ENCODE results near the gene KRTAP12-3.
"Not testable (repeated sequence)": the region's sequence is repeated elsewhere in the genome, so short reads cannot be mapped to it uniquely, and the experiment has no call there.

Gene KRTAP12-3

DNA sequence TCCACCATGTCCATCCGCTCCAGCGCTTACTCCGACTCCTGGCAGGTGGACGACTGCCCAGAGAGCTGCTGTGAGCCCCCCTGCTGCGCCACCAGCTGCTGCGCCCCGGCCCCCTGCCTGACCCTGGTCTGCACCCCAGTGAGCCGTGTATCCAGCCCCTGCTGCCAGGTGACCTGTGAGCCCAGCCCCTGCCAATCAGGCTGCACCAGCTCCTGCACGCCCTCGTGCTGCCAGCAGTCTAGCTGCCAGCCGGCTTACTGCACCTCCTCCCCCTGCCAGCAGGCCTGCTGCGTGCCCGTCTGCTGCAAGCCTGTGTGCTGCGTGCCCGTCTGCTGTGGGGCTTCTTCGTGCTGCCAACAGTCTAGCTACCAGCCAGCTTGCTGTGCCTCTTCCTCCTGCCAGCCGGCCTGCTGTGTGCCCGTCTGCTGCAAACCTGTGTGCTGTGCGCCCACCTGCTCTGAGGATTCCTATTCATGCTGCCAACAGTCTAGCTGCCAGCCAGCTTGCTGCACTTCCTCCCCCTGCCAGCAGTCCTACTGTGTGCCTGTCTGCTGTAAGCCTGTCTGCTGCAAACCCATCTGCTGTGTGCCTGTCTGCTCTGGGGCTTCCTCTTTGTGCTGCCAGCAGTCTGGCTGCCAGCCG, 30.4 kb upstream of the KRTAP12-3 start:
- not testable (repeated sequence) for DNase-seq (ENCODE audit: low read depth)

DNA sequence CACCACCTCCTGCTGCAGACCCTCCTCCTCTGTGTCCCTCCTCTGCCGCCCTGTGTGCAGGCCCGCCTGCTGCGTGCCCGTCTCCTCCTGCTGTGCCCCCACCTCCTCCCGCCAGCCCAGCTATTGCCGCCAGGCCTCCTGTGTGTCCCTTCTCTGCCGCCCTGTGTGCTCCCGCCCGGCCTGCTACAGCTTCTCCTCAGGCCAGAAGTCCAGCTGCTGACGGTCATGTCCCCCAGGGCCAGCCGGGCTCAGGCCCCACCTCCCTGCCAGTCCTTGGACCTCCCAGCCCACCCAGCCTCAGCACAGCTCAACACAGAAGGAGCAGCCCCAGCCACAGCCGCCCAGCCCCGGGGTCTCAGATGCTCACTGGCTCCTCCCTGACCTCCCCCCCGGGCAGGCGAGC, 29.9 kb upstream of the KRTAP12-3 start:
- not testable (repeated sequence) for DNase-seq (ENCODE audit: low read depth)

DNA sequence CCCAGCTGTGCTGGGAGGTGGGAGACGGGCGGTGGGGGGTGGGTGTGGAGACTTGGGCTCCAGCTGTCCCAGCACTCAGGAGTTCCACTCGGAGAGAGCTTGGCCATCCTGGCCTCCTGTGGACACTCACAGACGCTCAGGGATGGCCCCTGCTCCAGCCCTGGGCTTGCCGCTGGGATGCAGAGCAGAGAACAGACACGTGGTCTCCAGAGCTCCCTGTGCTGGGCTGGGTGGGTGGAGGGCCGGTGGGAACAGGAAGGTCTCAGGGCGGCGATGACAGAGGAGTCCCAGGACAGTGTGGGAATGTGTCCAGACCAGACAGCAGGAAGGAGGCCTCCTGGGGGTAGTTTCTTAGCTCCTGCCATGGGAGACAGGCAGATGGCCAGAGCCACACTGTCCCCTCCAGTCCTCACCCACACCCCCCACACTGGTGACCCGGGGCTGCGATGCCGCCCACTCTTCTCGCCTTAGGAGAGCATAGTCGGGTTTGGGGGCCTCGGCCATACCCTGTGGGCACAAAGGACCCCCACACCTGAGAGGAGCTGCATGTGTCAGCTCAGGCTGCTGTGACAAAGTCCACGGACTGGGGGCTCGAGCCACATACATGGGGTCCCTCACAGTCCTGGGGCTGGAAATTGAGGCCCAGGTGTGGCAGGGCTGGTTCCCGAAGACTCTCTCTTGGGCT, 28.9 kb upstream of the KRTAP12-3 start:
- DNase-seq (ENCODE audit: low read depth) = no peak

DNA sequence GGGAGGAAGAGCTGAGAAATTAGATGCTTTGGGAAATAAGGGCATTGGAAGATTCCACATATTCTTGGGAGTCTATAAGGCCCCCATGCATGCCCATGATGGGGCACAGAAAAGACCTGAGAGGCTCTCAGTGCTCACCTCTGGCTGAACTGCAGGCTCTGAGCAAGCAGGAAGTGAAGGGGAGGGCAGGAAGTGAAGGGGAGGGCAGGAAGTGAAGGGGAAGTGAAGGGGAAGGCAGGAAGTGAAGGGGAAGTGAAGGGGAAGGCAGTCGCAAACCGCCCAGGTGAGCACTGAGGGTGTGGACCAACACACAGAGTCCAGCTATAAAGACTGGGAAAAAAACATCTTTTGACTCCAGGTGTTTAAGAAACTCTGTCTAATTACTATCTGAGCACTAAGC, 27.3 kb upstream of the KRTAP12-3 start:
- DNase-seq (ENCODE audit: low read depth) = no peak

DNA sequence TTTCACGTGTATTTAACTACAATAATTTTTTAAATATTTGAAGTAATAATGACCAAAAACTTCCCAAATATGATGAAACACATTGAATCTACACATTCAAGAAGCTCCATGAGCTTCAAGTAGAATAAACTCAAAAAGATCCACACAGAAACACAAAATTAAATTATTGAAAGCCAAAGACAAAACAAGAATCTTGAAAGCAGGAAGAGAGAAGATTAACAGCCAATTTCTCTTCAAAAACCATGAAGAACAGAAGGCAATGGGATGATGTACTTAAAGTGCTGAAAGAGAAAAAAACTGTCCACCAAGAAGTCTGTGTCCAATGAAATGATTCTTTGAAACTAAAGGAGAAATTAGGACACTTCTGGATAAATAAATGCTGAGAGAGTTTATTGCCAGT, 25.7 kb upstream of the KRTAP12-3 start:
- DNase-seq (ENCODE audit: low read depth) = no peak

DNA sequence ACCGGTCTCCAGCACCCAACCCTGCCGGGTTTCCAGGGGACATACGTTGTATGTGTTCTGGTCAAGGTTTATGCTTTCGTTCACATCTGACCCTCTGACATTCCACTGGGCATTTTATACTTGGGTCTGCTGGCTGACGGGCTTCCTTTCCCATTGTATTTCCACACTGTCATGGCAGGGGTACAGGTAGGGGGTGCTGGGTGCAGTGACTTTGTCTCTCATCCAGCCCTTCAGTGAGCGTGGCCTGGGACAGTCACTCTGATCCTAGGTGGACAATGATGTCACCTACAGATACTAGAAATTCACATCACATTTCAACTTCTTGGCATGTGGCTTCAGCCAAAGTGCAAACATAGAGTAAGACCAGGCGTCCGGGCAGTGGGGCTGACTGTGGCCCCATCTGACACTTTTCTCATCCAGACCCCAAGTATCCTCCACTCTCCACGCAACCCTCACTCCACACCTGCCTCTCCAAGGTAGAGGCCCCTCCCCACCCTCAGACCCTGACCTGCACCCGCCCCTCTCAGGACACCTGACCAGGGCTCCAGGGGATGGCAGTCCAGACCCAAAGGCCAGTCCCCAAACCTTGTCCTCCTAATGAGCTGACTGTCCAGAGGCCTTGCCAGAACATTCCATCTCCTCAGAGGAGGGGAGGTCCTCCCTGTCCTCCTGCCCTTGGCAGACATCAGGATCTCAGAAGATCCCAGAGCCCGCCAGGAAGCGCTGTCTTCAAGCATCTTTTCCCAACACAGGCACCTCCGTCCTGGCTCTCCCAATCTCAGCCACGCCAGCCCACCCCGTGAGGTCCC, 21.3 kb upstream of the KRTAP12-3 start:
- DNase-seq (ENCODE audit: low read depth) = no peak

DNA sequence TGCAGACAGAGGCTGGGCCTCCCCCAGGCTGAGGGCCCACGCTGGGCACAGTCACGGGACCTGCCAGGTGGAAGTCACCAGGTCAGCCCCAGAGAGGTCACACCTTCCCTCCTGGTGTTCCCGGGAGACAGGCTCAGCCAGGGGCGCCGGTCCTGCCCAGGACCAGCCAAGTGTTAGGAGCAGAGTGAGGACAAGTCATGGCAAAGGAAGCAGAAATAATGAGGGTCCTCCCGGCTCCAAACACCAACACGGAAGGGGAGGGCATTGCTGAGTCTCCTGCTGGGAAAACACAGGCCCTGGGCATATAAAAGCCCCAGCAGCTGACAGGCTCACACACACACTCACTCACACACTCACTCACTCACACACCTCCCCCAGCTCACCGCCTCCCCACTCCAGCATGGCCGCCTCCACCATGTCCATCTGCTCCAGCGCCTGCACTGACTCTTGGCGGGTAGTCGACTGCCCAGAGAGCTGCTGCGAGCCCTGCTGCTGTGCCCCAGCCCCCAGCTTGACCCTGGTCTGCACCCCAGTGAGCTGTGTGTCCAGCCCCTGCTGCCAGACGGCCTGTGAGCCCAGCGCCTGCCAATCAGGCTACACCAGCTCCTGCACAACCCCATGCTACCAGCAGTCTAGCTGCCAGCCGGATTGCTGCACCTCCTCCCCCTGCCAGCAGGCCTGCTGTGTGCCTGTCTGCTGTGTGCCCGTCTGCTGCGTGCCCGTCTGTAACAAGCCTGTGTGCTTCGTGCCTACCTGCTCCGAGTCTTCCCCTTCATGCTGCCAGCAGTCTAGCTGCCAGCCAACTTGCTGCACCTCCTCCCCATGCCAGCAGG, 20.5 kb upstream of the KRTAP12-3 start, which contains the start of gene KRTAP10-10:
TSS of gene KRTAP10-10 (plus strand) at position 339 of the 833 bp plus-strand sequence. CDS start at position 401, 62 bp downstream.
- DNase-seq (ENCODE audit: low read depth) = no peak

DNA sequence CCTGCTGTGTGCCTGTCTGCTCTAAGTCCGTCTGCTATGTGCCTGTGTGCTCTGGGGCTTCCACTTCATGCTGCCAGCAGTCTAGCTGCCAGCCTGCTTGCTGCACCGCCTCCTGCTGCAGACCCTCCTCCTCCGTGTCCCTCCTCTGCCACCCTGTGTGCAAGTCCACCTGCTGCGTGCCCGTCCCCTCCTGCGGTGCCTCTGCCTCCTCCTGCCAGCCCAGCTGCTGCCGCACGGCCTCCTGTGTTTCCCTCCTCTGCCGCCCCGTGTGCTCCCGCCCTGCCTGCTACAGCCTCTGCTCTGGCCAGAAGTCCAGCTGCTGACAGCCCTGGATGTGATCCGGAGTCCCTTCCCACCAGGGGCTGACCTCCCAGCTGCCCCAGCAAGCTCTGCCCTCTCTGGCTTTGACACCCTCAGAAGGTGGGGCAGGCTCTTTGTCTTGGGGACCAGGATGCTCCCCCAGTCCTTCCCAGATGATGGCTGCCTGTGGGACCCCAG, 19.8 kb upstream of the KRTAP12-3 start:
- not testable (repeated sequence) for DNase-seq (ENCODE audit: low read depth)

DNA sequence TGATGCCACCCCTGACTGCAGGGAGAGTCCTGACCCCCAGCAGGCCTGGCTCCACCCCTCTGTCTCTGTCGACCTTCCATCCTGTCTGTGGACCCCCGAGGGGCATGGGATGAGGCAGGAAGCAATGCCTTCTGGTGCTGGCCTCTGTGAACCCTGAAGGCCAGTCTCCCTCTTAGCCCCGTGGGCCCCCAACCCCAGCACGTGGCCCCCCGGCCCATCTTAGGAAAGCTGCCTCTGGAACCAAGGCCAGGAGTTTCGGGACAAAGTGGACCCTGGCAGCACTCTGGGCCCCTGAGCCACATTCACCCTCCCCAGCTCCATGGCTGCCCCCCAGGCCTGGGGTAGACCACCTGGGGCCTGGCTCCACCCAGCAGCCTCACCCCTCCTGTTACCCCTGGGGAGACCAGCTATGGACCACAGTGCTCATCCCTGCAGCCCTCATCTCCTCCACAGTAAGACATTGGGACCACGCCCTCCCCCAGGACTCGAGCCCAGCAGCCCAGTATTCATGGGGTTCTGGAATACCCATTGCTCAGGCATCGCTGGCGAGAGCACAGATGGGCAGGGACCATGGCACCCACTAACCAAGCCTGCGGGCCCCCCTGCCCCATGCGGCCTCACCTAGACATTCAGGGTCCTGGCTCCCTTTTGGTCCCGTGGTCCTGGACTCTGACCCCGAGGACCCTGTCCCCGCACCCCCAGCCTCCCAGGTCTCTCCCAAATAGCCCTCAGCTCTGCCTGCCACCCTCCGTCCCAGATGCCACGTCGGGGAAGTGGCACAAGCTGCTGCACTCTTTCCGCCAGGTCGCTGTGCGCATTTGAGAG, 19.0 kb upstream of the KRTAP12-3 start:
- not testable (repeated sequence) for DNase-seq (ENCODE audit: low read depth)

DNA sequence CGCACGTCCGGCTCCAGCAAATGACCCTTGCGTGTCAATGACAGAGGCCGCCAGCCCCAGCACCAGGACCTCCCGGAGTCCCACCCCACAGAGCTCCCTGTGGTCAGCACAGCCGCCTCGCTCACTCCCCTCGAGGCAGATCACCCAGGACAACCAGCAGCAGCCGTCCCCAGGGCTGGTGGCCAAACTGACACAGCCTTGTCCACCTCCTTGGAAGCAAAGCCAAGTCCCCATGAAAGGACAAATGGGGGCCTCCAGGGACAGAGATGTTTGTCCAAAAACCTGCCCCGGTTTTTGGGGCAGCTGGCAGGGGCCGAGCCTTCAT, 18.4 kb upstream of the KRTAP12-3 start:
- DNase-seq (ENCODE audit: low read depth) = no peak

DNA sequence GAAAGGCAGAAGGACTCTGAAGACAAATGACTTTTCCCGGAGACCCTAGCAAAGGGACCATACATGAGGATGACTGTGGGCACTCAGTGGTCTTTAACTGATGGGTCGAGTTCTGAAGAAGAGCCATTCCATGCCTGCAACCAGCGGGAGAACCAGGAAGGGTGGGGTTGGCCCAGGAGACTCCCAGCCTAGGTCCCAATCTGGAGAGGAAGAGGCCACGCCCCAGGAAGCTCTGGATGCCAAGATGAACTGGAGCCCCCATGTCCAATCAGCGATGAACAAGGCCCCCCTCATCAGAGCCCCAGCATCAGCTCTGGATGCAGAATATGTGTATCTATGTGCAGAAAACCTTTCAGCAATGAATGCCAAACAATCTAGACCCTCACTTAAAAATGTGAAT, 17.0 kb upstream of the KRTAP12-3 start:
- no peak for DNase-seq (ENCODE audit: low read depth)

DNA sequence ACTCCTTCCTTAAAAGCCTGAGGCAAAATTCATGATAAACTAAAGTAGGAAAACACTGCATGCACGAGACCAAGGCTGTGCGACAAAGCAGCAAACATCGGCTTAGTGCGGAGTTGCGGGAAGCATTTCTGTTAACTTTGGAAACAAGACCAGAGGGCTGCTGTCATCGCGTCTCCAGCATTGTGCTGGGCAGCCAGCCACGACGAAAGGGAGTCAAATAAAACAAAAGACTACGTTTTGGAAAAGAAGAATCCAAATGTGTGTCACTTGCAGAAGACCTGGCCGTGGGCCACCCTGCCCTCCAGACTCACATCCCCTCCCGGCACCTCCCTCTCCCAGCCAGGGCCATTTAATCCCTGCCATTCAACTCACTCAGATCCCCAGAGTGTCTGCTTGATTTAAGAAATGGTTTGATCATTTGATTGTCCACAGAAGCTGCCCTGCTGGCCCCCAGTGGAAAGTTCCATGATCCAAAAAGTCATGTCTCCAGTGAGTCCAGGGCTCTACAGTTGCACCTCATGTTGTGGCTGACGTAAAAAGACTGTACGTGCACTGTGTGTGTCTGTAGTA, 13.9 kb upstream of the KRTAP12-3 start:
- DNase-seq (ENCODE audit: low read depth) = no peak

DNA sequence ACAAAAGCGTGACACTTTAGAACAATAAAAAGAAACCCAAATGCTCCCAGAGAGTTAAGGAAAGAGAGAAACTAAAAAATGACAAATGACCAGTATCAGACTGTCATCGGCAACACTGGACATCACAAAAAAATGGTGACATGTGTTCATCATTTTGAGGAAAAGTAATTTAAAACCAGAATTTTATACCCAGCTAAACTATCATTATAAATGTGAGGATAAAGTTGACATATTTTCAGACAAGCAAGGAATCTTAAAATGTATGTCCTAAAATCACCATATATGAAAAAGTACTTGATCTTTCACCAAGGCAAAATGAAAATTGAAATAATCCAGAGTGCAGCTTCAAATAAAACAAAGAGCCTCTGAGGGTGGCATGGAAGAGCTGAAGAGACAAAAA, 12.9 kb upstream of the KRTAP12-3 start:
- DNase-seq (ENCODE audit: low read depth) = no peak

DNA sequence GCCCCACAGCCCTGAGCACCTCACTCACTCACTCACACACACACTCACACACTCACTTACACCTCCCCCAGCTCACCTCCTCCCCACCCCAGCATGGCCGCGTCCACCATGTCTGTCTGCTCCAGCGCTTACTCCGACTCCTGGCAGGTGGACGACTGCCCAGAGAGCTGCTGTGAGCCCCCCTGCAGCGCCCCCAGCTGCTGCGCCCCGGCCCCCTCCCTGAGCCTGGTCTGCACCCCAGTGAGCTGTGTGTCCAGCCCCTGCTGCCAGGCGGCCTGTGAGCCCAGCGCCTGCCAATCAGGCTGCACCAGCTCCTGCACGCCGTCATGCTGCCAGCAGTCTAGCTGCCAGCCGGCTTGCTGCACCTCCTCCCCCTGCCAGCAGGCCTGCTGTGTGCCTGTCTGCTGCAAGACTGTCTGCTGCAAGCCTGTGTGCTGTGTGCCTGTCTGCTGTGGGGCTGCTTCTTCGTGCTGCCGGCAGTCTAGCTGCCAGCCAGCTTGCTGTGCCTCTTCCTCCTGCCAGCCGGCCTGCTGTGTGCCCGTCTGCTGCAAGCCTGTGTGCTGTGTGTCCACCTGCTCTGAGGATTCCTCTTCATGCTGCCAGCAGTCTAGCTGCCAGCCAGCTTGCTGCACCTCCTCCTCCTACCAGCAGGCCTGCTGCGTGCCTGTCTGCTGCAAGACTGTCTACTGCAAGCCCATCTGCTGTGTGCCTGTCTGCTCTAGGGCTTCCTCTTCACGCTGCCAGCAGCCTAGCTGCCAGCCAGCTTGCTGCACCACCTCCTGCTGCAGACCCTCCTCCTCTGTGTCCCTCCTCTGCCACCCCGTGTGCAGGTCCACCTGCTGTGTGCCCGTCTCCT, 11.1 kb upstream of the KRTAP12-3 start, which contains the start of gene KRTAP10-11:
TSS of gene KRTAP10-11 (plus strand) at position 49 of the 856 bp plus-strand sequence. CDS start at position 94, 45 bp downstream.
- DNase-seq (ENCODE audit: low read depth) = not testable (repeated sequence)

DNA sequence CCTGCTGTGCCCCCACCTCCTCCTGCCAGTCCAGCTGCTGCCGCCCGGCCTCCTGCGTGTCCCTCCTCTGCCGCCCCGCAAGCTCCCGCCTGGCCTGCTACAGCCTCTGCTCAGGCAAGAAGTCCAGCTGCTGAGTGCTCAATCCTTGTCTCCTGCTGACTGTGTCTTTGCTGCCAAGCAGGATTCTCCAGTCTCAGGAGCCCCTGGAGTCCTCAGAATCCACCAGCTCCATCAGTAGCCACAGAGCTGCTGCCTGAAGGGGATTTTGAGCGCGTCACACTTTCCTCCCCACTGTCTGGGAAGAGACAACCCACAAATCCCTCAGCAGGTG, 10.5 kb upstream of the KRTAP12-3 start:
- DNase-seq (ENCODE audit: low read depth) = no peak

DNA sequence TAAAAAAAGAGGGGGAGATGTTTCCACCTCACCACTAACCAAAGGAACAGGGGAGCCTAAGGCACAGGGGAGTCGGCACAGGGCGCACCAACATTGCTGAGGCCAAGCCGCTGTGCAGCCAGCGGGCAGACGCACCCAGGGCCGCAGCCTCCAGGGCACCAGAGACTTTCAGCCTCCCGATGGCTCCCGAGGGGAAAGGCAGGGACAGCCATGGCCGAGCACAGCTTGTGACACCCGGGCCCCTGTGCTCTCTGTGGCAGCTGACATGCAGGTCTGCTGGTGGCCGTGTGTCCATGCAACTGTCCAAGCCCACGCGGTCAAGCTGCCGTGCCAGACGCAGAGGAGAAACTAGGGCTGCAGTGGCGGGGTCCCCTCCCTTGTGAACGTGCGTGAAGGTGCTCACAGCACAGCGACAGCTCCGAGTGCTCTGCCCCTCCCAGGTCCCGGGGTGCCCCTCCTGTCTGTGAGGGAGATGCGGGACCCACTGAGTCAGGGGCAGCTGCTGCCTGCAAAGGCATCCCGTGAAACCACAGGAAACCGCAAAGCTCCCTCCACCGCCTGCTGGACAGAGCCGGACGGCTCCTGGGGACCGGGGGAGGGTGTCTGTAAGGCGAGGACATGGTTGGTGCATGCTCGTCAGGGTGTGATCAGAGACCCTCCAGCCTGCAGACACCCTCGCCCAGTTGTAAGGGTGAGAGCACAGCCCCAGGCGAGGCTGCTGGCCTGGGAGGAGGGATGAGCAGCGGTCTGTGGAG, 9.0 kb upstream of the KRTAP12-3 start:
- no peak for DNase-seq (ENCODE audit: low read depth)

DNA sequence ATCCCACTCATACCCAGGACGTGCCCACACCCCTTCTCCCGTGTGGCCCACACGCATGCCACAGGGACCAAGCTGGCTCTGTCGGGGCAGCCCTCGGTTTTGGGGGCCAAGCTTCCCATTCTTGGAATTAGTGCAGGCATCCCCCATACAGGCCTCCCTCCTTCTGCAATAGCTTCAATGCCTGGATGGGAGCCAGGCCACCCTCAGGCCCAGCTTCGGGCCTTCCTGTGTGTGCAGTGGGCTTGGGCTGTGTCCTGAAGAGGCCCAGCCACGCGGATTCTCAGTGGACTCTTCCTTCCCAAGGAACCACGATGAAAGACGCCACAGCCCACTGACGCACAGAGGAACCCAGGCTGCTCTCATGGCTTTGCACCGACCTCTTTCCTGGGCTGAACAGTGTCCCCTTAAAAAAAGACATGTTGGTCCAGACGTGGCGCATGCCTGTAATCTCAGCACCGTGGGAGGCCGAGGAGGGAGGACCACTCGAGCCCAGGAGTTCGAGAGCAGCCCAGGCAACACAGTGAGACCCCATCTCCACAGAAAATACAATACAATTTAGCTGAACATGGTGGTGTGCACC, 8.1 kb upstream of the KRTAP12-3 start:
- DNase-seq (ENCODE audit: low read depth) = no peak

DNA sequence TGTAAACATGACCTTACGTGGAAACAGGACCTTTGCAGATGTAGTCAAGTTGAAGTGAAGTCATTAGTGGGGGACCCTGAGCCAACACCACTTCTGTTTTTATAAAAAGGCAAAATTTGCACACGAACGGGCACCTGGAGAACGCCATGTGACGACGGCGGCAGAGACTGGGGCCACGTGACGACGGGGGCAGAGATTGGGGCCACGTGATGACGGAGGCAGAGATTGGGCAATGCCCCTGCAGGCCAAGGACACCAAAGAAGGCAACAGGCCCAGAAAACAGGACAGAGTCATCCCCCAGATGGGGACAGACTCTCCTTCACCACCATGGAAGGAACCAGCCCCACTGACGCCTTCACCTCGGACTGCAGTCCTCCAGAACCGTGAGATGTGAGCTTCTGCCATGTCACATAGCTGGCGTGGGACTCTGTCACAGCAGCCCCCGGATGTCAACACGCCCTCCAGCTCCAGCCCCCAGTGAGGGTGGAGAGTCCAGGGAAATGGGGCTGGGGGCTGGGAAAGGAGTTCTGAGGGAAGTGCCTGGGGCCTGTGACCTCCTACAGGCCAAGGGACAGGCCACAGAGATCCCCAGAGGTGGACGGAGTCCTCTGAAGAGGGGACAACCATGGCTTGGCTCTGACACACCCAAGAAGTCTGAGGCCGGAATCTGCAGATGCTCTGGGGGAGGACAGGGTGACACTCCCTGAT, 7.3 kb upstream of the KRTAP12-3 start:
- no peak for DNase-seq (ENCODE audit: low read depth)

Data from GM04503 (cell line).